GM21447 (cell line): ENCODE results near the gene VEGFD.

Experiments
- ATAC-seq: cut with Tn5 transposase; IDR thresholded peaks from one replicate; pipeline ENCODE4 v1.9.1; 2021; ENCODE audit not compliant: unreplicated experiment

The VEGFD gene

GRCh38 chrX:15384304-15384703 is at the start of gene VEGFD:
TSS of gene VEGFD (minus strand) at chrX:15384413. CDS start at chrX:15383946, 467 bp downstream.
- no peak for ATAC-seq

- ATAC-seq = no peak
Measured at GRCh38 chrX:15430584-15430983, 46.4 kb upstream of the VEGFD start.

GRCh38 chrX:15430076-15430475 is 45.9 kb upstream of the VEGFD start:
- ATAC-seq = no peak

DNA sequence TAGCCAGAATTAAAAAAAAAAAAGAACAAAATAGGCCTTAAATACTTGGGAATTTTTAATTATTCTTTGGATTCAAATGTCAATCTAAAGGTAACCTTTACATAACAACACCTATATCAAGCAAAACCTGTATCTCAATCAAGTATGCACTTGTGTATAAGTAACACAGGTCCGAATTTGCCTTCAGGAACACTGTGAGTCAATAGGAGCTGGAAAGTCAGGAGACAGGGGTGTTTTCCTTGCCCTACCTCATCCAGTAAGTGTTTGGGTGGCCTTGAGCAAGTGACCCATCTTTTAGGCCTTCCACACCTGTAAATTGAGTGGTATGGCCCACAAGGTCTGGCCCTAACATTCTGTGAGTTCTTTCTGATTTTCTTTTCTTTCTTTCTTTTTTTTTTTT is 40.8 kb upstream of the VEGFD start:
- ATAC-seq = no peak

GRCh38 chrX:15418707-15419181 is 34.5 kb upstream of the VEGFD start:
- no peak for ATAC-seq

- no peak for ATAC-seq
Measured at GRCh38 chrX:15418041-15418706, 34.0 kb upstream of the VEGFD start.

DNA sequence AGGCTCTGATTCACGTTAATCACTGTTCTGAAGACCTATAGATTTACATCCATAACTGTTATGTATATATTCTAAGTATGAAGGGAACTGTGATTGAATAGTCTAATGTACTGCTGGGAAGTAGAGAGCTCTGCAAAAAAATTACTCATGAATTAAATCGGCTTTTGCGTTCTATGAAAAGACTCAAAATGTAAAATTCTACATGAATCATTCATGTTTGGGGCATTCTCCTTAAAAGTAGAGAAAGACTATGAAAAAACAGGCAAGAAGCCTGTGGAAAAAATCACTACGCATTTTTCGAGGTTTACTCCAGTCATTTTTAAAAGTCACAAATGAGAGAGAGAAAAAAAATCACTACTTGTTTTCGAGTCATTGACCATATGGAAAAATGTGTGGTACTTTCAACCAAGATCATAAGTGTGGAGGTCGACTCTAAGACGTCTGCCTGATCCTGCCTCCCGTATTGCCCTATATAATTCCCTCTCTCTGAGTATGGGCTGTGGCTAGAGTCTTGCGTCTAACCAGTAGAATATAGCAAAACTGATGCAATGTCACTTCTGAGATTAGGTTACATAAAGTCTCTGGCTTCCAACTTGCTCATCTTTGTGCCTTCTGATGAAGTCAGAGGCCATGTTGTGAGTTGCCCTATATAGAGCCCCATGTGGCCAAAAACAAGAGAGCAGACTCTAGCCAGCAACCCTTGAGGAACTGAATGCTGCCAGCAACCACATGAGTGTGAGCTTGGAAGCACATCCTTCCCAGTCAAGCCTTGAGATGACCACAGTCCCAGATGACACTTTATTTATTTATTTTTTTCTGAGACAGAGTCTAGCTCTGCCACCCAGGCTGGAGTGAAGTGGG is 32.1 kb upstream of the VEGFD start:
- ATAC-seq = no peak

DNA sequence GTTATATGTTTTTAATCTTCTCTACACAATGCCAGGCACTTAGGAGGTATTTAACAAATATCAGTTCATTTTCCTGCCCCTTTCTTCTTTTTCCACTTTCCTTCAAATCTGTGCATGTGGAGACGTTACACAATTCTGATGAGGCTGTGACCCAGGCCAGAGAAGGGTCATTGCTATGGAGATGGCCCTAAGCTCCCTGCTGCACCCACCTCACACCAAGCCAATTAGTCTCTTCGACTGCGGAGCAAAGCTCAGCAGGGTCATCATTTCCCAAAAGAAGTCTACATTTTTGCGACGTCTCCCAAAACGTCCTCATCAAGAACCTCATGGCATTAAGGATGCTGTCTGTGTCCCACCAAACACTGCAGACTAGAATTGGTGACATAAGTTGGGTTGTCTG is 28.9 kb upstream of the VEGFD start:
- ATAC-seq = no peak

- no peak for ATAC-seq
Measured at GRCh38 chrX:15410947-15411346, 26.7 kb upstream of the VEGFD start.

GRCh38 chrX:15410430-15410829 is 26.2 kb upstream of the VEGFD start:
- no peak for ATAC-seq

- ATAC-seq = no peak
Measured at GRCh38 chrX:15405846-15406245, 21.6 kb upstream of the VEGFD start.

- no peak for ATAC-seq
Measured at GRCh38 chrX:15404401-15405096, 20.3 kb upstream of the VEGFD start.

DNA sequence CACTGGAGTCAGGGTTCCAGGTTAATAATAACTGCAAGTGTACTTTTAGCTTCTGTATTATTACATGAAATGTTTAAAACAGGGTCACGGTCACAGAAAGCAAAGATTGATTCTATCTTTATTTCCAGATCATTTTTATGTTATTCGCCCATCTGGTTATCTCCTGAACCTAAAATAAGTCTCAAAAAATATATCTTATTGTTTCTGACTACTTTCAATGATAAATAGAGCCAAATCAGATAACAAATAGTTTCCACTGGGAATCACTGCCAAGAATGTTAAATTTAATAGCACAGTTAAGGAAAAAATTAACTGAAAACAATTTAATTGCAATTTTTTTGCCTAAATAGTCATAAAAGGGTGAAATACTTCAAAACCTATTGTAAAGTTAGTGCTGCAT is 17.2 kb upstream of the VEGFD start:
- ATAC-seq = no peak

DNA sequence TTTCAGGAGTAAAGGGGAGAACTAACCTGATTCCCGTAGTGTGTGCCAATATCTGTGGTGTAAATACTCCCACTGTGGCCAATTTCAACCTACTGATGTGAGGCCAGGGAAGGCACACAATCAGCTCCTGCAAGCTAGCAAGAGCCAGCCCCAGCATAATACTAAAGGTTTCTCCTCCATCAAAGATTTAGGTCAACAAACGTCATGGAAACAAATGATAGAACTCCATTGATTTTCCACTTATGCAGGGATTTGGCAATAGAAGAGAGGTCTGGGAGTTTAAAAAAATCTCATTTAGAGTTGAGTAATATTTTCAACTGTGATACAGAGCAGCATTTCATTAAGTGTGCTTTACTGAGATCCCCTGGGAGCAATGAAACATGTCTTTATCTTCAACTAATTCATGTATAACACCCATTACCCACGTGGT is 15.8 kb upstream of the VEGFD start:
- ATAC-seq = no peak

GRCh38 chrX:15398874-15399273 is 14.7 kb upstream of the VEGFD start:
- ATAC-seq = no peak

GRCh38 chrX:15395789-15396188 is 11.6 kb upstream of the VEGFD start:
- no peak for ATAC-seq

DNA sequence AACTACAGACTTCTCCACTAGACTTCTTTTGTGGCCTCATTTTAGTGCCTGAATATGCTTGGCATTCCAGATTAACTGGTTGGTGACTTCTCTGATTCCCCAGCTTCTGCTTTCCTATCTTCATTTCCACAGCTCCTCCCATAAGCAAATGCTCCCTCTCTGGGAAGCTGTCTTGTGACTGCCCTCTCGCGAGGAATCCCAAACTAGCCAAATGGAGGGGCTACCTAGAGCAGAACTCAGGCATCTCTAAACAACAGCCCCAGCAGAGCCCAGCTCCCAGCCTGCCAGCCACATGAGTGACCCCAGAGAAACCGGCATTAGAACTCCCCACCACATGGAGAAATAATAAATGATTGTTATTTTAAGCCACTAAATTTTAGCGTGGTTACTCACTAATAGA is 7.6 kb upstream of the VEGFD start:
- no peak for ATAC-seq

GRCh38 chrX:15382813-15383212 is 1.4 kb downstream of the VEGFD start:
- no peak for ATAC-seq

DNA sequence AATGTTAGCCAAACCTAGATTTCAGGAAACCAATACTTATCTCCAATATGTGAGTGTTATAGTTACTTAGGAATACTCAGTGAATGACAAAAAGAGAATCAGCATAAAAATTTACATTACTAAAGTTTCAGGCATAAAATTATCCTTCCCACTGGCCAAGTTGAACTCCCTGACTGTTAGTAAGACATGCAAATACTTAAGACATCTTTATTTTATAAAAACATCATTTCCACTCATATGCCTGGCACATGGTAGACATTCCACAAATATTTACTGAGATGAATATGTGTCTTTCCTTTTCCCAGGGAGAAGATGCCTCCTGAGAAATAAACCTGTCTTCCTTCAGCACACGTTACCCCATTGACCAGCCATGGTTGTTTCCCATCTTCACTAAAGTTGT is 7.3 kb downstream of the VEGFD start:
- no peak for ATAC-seq

DNA sequence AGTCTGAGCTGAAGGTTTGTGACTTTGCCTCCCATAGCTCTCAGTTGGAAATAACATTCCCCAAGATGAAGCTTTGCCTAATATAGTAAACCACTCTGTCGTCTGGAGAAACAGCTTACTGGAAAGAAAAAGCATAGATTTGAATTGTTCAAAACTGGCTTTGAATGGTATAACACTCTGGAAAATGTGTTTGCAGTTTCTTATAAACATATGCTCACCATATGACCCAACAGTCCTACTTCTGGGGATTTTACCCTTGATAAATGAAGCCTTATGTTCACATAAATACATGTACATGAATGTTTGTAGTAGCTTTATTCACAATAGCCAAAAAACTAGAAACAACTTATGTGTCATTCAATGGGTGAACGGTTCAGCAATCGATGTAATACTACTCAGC is 10.2 kb downstream of the VEGFD start:
- no peak for ATAC-seq

DNA sequence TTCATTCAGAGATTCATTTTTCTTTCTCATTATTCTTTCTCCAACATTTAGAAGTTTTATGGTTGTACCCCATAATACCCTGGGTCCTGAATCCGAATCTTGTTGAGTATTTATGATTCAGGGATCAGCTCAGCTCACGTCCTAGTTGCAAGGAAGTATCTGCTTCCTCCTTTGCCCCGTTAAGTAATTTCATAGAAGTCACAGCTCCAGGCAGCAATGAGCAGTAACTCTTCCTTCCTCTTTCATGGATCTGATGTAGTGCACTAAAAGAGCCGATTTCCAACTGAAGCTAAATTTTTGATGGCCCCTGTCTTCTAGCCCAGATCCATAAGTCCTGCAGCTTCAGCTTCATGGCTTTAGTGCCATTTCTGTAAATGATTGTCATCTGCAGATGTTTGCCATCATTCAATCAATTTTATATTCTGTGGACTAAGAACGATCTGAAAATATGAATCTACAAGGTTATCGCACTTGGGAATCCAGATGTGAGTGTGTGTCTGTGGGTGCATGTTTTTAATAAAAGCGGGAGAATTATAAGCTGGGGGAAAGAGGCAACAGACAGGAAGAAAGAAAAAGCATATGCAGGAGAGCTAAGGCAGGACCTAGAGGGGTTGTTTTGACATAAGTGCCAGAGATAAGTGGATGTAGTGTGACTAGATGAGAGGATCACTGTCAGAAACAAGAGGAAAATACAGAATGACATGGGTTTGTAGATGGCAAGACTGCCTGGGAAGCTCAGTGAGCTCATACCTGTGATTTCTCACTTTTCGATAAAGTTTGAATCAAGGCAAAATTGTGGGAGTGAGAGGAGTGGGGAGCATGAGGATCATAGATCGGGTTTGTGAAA is 17.5 kb downstream of the VEGFD start:
- ATAC-seq = no peak
